ENCODE data around the gene NR6A1. TPM values are rescaled to one million over a fixed set of nuclear protein-coding genes. Genes with fewer than 3 reads are reported as not detected.

NR6A1 gene
- polyA plus RNA-seq, 1 donor from 2014 or later: 4.3 TPM

DNA sequence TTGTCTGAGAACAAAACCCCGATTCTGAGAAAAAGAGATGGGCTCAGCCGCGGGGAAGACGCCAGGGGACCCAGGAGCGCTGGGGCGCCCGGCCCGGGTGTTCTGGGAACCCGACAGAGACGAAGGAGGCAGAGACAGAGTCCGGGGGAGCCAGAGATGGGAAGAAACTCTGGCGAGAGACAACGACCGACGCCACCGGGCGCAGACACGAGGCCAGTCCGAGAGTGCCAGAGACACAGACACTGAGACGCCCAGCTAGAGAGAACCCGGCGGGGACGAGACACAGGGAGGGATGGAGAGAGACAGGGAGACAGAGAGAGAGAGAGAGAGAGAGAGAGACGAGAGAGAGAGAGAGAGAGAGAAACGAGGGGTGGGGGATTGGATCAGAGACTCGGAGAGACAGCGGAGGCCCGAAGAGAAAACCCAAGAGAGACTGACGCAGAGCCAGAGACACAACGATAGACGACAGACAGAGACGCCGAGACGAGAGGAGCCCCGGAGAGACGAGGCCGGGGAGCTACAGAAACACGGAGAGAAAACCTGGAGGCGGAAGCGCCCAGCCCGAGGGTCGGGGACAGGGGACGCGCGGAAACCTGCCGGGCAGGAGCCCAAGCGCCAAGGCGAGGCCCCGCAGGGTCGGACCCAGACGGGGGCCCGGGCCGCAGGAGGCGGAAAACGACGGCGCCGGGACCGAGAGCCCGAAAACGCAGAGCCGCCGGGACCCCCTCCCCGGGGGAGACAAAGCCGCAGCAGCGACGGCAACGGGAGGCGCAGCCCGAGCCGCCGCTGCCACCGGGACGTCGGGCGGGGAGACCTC is 267.2 kb downstream of the NR6A1 start:
- H3K27me3 ChIP-seq (ENCODE audit: insufficient read depth, low read depth, low read length): peaks cover 61% of the 10 kb centered on the region
- H3K27ac ChIP-seq (ENCODE audit: low read length): no peak overlapping the region
- H4K20me1 ChIP-seq (ENCODE audit: insufficient read depth): no peaks in the 10 kb centered on the region
- H3K79me2 ChIP-seq (replicated peaks; ENCODE audit: insufficient read depth, low read length): no peaks in the 10 kb centered on the region
- no peaks in the 10 kb centered on the region for H3F3A ChIP-seq (ENCODE audit: insufficient read depth, low read length, poor library complexity, severe bottlenecking)
- TF ChIP-seq TAF1 (IDR thresholded peaks at IDR 0.05; ENCODE audit: low read depth): no peak
- TF ChIP-seq CTCF (IDR thresholded peaks at IDR 0.05; ENCODE audit: poor library complexity, severe bottlenecking): no peak
- TF ChIP-seq EZH2 (IDR thresholded peaks at IDR 0.05; ENCODE audit: borderline replicate concordance, insufficient read depth, low read length, poor library complexity, severe bottlenecking): peak; percentile 56
- TF ChIP-seq POLR2AphosphoS5 (IDR thresholded peaks at IDR 0.05): peak; percentile 48
- TF ChIP-seq, protein P1, sequence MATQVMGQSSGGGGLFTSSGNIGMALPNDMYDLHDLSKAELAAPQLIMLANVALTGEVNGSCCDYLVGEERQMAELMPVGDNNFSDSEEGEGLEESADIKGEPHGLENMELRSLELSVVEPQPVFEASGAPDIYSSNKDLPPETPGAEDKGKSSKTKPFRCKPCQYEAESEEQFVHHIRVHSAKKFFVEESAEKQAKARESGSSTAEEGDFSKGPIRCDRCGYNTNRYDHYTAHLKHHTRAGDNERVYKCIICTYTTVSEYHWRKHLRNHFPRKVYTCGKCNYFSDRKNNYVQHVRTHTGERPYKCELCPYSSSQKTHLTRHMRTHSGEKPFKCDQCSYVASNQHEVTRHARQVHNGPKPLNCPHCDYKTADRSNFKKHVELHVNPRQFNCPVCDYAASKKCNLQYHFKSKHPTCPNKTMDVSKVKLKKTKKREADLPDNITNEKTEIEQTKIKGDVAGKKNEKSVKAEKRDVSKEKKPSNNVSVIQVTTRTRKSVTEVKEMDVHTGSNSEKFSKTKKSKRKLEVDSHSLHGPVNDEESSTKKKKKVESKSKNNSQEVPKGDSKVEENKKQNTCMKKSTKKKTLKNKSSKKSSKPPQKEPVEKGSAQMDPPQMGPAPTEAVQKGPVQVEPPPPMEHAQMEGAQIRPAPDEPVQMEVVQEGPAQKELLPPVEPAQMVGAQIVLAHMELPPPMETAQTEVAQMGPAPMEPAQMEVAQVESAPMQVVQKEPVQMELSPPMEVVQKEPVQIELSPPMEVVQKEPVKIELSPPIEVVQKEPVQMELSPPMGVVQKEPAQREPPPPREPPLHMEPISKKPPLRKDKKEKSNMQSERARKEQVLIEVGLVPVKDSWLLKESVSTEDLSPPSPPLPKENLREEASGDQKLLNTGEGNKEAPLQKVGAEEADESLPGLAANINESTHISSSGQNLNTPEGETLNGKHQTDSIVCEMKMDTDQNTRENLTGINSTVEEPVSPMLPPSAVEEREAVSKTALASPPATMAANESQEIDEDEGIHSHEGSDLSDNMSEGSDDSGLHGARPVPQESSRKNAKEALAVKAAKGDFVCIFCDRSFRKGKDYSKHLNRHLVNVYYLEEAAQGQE (IDR thresholded peaks at IDR 0.05; ENCODE audit: borderline replicate concordance): no peak
- no peak for TF ChIP-seq RAD21 (conservative IDR thresholded peaks at IDR 0.05)
- no peak for TF ChIP-seq SMC3 (conservative IDR thresholded peaks at IDR 0.05; ENCODE audit: poor library complexity)
- TF ChIP-seq EP300 (conservative IDR thresholded peaks at IDR 0.05; ENCODE audit: poor library complexity, severe bottlenecking): no peak
- no peak for TF ChIP-seq MXI1 (conservative IDR thresholded peaks at IDR 0.05; ENCODE audit: poor library complexity, severe bottlenecking)
- no peaks in the 10 kb centered on the region for H3K36me3 ChIP-seq (ENCODE audit: insufficient read depth, low read length)
- peak overlapping the region; percentile 47 for H3K4me3 ChIP-seq (ENCODE audit: low read length)
- H3K4me2 ChIP-seq (ENCODE audit: low read length): no peak overlapping the region
- no peaks in the 10 kb centered on the region for H3K9me2 ChIP-seq (ENCODE audit: insufficient read depth, low read length)
- no peak overlapping the region for H3K9ac ChIP-seq (ENCODE audit: low read length)
- no peaks in the 10 kb centered on the region for H3K9me3 ChIP-seq (ENCODE audit: low read length)
- no peak overlapping the region for H2AFZ ChIP-seq (ENCODE audit: low read depth, low read length)

- H3K9ac ChIP-seq (ENCODE audit: low read length): no peak overlapping the region
- no peaks in the 10 kb centered on the region for H3K36me3 ChIP-seq (ENCODE audit: insufficient read depth, low read length)
- no peaks in the 10 kb centered on the region for H3K9me2 ChIP-seq (ENCODE audit: insufficient read depth, low read length)
- H3K27ac ChIP-seq (ENCODE audit: low read length): no peak overlapping the region
- H4K20me1 ChIP-seq (ENCODE audit: insufficient read depth): no peaks in the 10 kb centered on the region
- H3K27me3 ChIP-seq (ENCODE audit: insufficient read depth, low read depth, low read length): peaks cover 61% of the 10 kb centered on the region
- no peak overlapping the region for H3K4me2 ChIP-seq (ENCODE audit: low read length)
- no peak for TF ChIP-seq SMC3 (conservative IDR thresholded peaks at IDR 0.05; ENCODE audit: poor library complexity)
- TF ChIP-seq EZH2 (IDR thresholded peaks at IDR 0.05; ENCODE audit: borderline replicate concordance, insufficient read depth, low read length, poor library complexity, severe bottlenecking): no peak
- no peak for TF ChIP-seq CTCF (IDR thresholded peaks at IDR 0.05; ENCODE audit: poor library complexity, severe bottlenecking)
- no peak for TF ChIP-seq RAD21 (conservative IDR thresholded peaks at IDR 0.05)
- TF ChIP-seq, protein P1 (IDR thresholded peaks at IDR 0.05; ENCODE audit: borderline replicate concordance): no peak
- H3K79me2 ChIP-seq (replicated peaks; ENCODE audit: insufficient read depth, low read length): no peaks in the 10 kb centered on the region
- no peaks in the 10 kb centered on the region for H3F3A ChIP-seq (ENCODE audit: insufficient read depth, low read length, poor library complexity, severe bottlenecking)
- H3K9me3 ChIP-seq (ENCODE audit: low read length): no peaks in the 10 kb centered on the region
- H3K4me3 ChIP-seq (ENCODE audit: low read length): peak overlapping the region; percentile 40
- H2AFZ ChIP-seq (ENCODE audit: low read depth, low read length): no peak overlapping the region
These were observed 268.1 kb downstream of the NR6A1 start for GRCh38 chr9:124502711-124503702.
